RWPE2 (cell line): ENCODE data around the gene MBTPS1.

Source experiments
- ATAC-seq: fragments of 200-7000 bp; cut with Tn5 transposase; 3 replicates; pipeline ENCODE4 v1.9.1; 2021; ENCODE audit warnings: low read depth
- DNase-seq: peaks from one replicate; pipeline ENCODE4 v3.0.0-alpha.2; 2020; ENCODE audit warnings: low spot score
- H3K27ac ChIP-seq: fragments of 450-650 bp; 2 replicates; pipeline ENCODE4 v1.5.1; 2017; ENCODE audit warnings: mild to moderate bottlenecking; ENCODE audit not compliant: poor library complexity, severe bottlenecking
- H3K27me3 ChIP-seq: fragments of 250-450 bp; sonication (Bioruptor Pico); 2 replicates; pipeline ENCODE4 v1.5.1; 2021; ENCODE audit warnings: mild to moderate bottlenecking, moderate library complexity; ENCODE audit not compliant: insufficient read depth, poor library complexity, severe bottlenecking
- H3K36me3 ChIP-seq: fragments of 250-450 bp; sonication (Bioruptor Pico); 2 replicates; pipeline ENCODE4 v1.5.1; 2020; ENCODE audit warnings: low read depth, mild to moderate bottlenecking, moderate library complexity
- H3K4me1 ChIP-seq: fragments of 250-450 bp; sonication (Bioruptor Pico); 2 replicates; pipeline ENCODE4 v1.5.1; 2021; ENCODE audit warnings: mild to moderate bottlenecking, moderate library complexity; ENCODE audit not compliant: insufficient read depth, poor library complexity, severe bottlenecking
- H3K4me3 ChIP-seq: fragments of 250-450 bp; sonication (Bioruptor Pico); 2 replicates; pipeline ENCODE4 v1.5.1; 2021; ENCODE audit warnings: mild to moderate bottlenecking, moderate library complexity; ENCODE audit not compliant: severe bottlenecking
- H3K9me3 ChIP-seq: fragments of 250-450 bp; sonication (Bioruptor Pico); 2 replicates; pipeline ENCODE4 v1.5.1; 2021; ENCODE audit warnings: mild to moderate bottlenecking, moderate library complexity; ENCODE audit not compliant: severe bottlenecking
- CTCF ChIP-seq: fragments of 450-650 bp; IDR thresholded peaks from one replicate; pipeline ENCODE4 v1.5.1; 2017; ENCODE audit warnings: mild to moderate bottlenecking, moderate library complexity; ENCODE audit not compliant: poor library complexity, severe bottlenecking

Gene MBTPS1

GRCh38 chr16:84093120-84093878 lies 23.4 kb downstream of the MBTPS1 start:
- H3K27ac ChIP-seq = no peak overlapping the region
- H3K36me3 ChIP-seq = peaks cover 92% of the 10 kb centered on the region
- DNase-seq (no peak), ATAC-seq (no peak)
- no peak for TF ChIP-seq CTCF
- no peaks in the 10 kb centered on the region for H3K9me3 ChIP-seq
- H3K27me3 ChIP-seq = no peaks in the 10 kb centered on the region
- H3K4me3 ChIP-seq = no peak overlapping the region
- no peaks in the 10 kb centered on the region for H3K4me1 ChIP-seq

- Histone ChIP-seq H3K36me3 (peaks cover 91% of the 10 kb centered on the region), H3K9me3 (no peaks in the 10 kb centered on the region), H3K27ac (no peak overlapping the region), H3K4me3 (no peak overlapping the region), H3K4me1 (no peaks in the 10 kb centered on the region), H3K27me3 (no peaks in the 10 kb centered on the region)
- no peak for TF ChIP-seq CTCF
- DNase-seq (no peak), ATAC-seq (no peak)
These were observed 25.3 kb downstream of the MBTPS1 start for GRCh38 chr16:84091460-84091859.

GRCh38 chr16:84090211-84090610 lies 26.5 kb downstream of the MBTPS1 start:
- ATAC-seq (no peak), DNase-seq (no peak)
- no peak for TF ChIP-seq CTCF
- no peak overlapping the region for H3K27ac ChIP-seq
- H3K4me1 ChIP-seq = no peaks in the 10 kb centered on the region
- peaks cover 88% of the 10 kb centered on the region for H3K36me3 ChIP-seq
- no peaks in the 10 kb centered on the region for H3K27me3 ChIP-seq
- no peak overlapping the region for H3K4me3 ChIP-seq
- no peaks in the 10 kb centered on the region for H3K9me3 ChIP-seq

- Histone ChIP-seq H3K4me1 (no peaks in the 10 kb centered on the region), H3K4me3 (no peak overlapping the region), H3K27me3 (no peaks in the 10 kb centered on the region), H3K9me3 (no peaks in the 10 kb centered on the region), H3K27ac (no peak overlapping the region), H3K36me3 (peaks cover 87% of the 10 kb centered on the region)
- ATAC-seq (no peak), DNase-seq (no peak)
- no peak for TF ChIP-seq CTCF
These were observed 27.9 kb downstream of the MBTPS1 start for GRCh38 chr16:84088695-84089395.
